ENCODE results near the gene STRA6.
"Not testable (repeated sequence)": the region's sequence is repeated elsewhere in the genome, so short reads cannot be mapped to it uniquely, and the experiment has no call there.

Gene STRA6

GRCh38 chr15:74179983-74180880 is 22.4 kb downstream of the STRA6 start:
- no peak for DNase-seq (ENCODE audit: low read depth)

GRCh38 chr15:74179101-74179841 is 23.3 kb downstream of the STRA6 start:
- DNase-seq (ENCODE audit: low read depth) = no peak

GRCh38 chr15:74178326-74179100 is 24.1 kb downstream of the STRA6 start:
- DNase-seq (ENCODE audit: low read depth) = no peak

- no peak for DNase-seq (ENCODE audit: low read depth)
Observed at GRCh38 chr15:74176262-74177214, 26.0 kb downstream of the STRA6 start.

- no peak for DNase-seq (ENCODE audit: low read depth)
Observed at GRCh38 chr15:74175271-74176191, 27.1 kb downstream of the STRA6 start.

- DNase-seq (ENCODE audit: low read depth) = no peak
Observed at GRCh38 chr15:74174958-74175253, 27.7 kb downstream of the STRA6 start.

- no peak for DNase-seq (ENCODE audit: low read depth)
Observed at GRCh38 chr15:74174219-74174957, 28.2 kb downstream of the STRA6 start.

- DNase-seq (ENCODE audit: low read depth) = no peak
Observed at GRCh38 chr15:74173380-74174218, 29.0 kb downstream of the STRA6 start, which contains the start of gene ISLR. Gene ISLR (plus strand): TSS chr15:74173710. CDS start chr15:74174859, 1,149 bp downstream.

- no peak for DNase-seq (ENCODE audit: low read depth)
Observed at GRCh38 chr15:74172701-74173379, 29.7 kb downstream of the STRA6 start.

GRCh38 chr15:74171965-74172541 is 30.5 kb downstream of the STRA6 start:
- DNase-seq (ENCODE audit: low read depth) = no peak

GRCh38 chr15:74170875-74171578 is 31.6 kb downstream of the STRA6 start:
- DNase-seq (ENCODE audit: low read depth) = no peak

GRCh38 chr15:74170071-74170844 is 32.3 kb downstream of the STRA6 start:
- no peak for DNase-seq (ENCODE audit: low read depth)

- DNase-seq (ENCODE audit: low read depth) = no peak
Observed at GRCh38 chr15:74168711-74169126, 33.9 kb downstream of the STRA6 start.

- DNase-seq (ENCODE audit: low read depth) = no peak
Observed at GRCh38 chr15:74167891-74168331, 34.7 kb downstream of the STRA6 start.

- no peak for DNase-seq (ENCODE audit: low read depth)
Observed at GRCh38 chr15:74165461-74165860, 37.1 kb downstream of the STRA6 start.

GRCh38 chr15:74162195-74162536 is 40.4 kb downstream of the STRA6 start:
- not testable (repeated sequence) for DNase-seq (ENCODE audit: low read depth)

Data from stimulated activated CD8-positive, alpha-beta memory T cell treated with anti-CD3 and anti-CD28 coated beads, Interleukin-15, amount 100 ng/mL, for 1 hour (primary cell).